GM10248 (cell line): Measurements from ENCODE around the gene ARX.
A peak's percentile ranks its signal among the peaks of the same experiment; 100 is the strongest.

Source experiments
- CTCF ChIA-PET: fragments of 300-600 bp; sonication (Branson Sonifier 250); formaldehyde crosslinking; extraction: SDS; loops from one replicate; lab custom pipeline; 2021; ENCODE audit warnings: antibody characterized with exemption; lab: Yijun Ruan, JAX
- POLR2A ChIA-PET: fragments of 350-650 bp; sonication (Branson Sonifier 250); formaldehyde crosslinking; extraction: SDS; loops from one replicate; lab custom pipeline; 2020; ENCODE audit warnings: antibody characterized with exemption; lab: Yijun Ruan, JAX
- DNase-seq: peaks from one replicate; pipeline ENCODE4 v3.0.0; 2012; ENCODE audit errors: extremely low spot score
- CTCF ChIP-seq: IDR thresholded peaks from 2 replicates; pipeline ENCODE4 v1.5.1; 2012; ENCODE audit warnings: mild to moderate bottlenecking, low read depth; ENCODE audit errors: extremely low read depth, missing control alignments, control extremely low read depth

ARX gene

GRCh38 chrX:25017667-25018247 is 2.0 kb upstream of the ARX start:
- ChIA-PET POLR2A (no interaction called here), CTCF (interaction anchor here (1.2 kb wide), 1 partner anchor 9 kb away, joined by 4 read pairs; no protein-coding TSS in a partner anchor)
- no peak for TF ChIP-seq CTCF
- no peak for DNase-seq

- ChIA-PET CTCF (interaction anchor here (1.2 kb wide), 1 partner anchor 8 kb away, joined by 4 read pairs; no protein-coding TSS in a partner anchor), POLR2A (no interaction called here)
- DNase-seq: no peak
- no peak for TF ChIP-seq CTCF
These were observed 1.3 kb upstream of the ARX start for GRCh38 chrX:25016938-25017598.

- CTCF ChIA-PET: no interaction called here
- no peak for TF ChIP-seq CTCF
- DNase-seq: no peak
- POLR2A ChIA-PET: no interaction called here
These were observed 551 bp upstream of the ARX start for GRCh38 chrX:25016361-25016671.

GRCh38 chrX:25014366-25014838 is 1.4 kb downstream of the ARX start:
- ChIA-PET POLR2A (no interaction called here), CTCF (interaction anchor here (1.2 kb wide), 1 partner anchor 176 kb away, joined by 4 read pairs; no protein-coding TSS in a partner anchor)
- TF ChIP-seq CTCF: no peak
- no peak for DNase-seq

- peak; percentile 48 for DNase-seq
- no peak for TF ChIP-seq CTCF
- CTCF ChIA-PET: no interaction called here
- POLR2A ChIA-PET: no interaction called here
These were observed 2.0 kb downstream of the ARX start for GRCh38 chrX:25013632-25014365.

- DNase-seq: no peak
- ChIA-PET CTCF (interaction anchor here (2.7 kb wide), 1 partner anchor 8 kb away, joined by 16 read pairs; no protein-coding TSS in a partner anchor), POLR2A (no interaction called here)
- no peak for TF ChIP-seq CTCF
These were observed 2.8 kb downstream of the ARX start for GRCh38 chrX:25012793-25013631.
